Neural cell (in vitro differentiated cells): ENCODE measurements around the gene SYT11.

Experiments
- EP300 ChIP-seq: fragments of 450-650 bp; conservative IDR thresholded peaks from 2 replicates; pipeline ENCODE4 v1.6.1; 2014; ENCODE audit warnings: antibody characterized with exemption, mild to moderate bottlenecking, moderate library complexity; ENCODE audit not compliant: poor library complexity, severe bottlenecking
- EZH2 ChIP-seq: fragments of 200-600, 300-800 bp; shearing (Covaris generic), sonication (generic); IDR thresholded peaks from 2 replicates; pipeline ENCODE4 v1.6.1; 2014; ENCODE audit warnings: antibody characterized with exemption, low read length, borderline replicate concordance, mild to moderate bottlenecking; ENCODE audit not compliant: insufficient read depth, poor library complexity, severe bottlenecking
- POLR2AphosphoS5 ChIP-seq: IDR thresholded peaks from 2 replicates; pipeline ENCODE4 v1.6.1; 2012
- TAF1 ChIP-seq: IDR thresholded peaks from 2 replicates; pipeline ENCODE4 v1.6.1; 2012; ENCODE audit warnings: low read depth
- TF ChIP-seq, protein P1 (sequence below): fragments of 450-650 bp; IDR thresholded peaks from 2 replicates; pipeline ENCODE4 v1.5.1; 2014; ENCODE audit warnings: antibody characterized with exemption, mild to moderate bottlenecking, moderate library complexity; ENCODE audit not compliant: poor library complexity, severe bottlenecking

DNA sequence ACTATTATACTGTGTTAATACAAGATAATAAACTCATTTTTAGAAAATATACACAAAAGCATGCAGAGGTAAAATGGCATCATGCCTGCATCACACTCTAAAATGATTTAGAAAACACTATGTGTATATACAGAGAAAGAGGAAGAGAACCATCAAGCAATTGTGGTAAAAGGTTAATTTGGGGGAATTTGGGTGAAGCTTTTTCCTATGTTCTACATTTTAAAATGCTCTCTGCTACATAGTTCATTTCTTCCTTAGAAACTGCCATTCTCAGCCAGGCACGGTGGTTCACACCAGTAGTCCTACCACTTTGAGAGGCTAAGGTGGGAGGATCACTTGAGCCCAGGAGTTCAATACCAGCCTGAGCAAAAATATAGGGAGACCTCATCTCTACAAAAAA is 46.5 kb upstream of the SYT11 start:
- TF ChIP-seq, protein P1, sequence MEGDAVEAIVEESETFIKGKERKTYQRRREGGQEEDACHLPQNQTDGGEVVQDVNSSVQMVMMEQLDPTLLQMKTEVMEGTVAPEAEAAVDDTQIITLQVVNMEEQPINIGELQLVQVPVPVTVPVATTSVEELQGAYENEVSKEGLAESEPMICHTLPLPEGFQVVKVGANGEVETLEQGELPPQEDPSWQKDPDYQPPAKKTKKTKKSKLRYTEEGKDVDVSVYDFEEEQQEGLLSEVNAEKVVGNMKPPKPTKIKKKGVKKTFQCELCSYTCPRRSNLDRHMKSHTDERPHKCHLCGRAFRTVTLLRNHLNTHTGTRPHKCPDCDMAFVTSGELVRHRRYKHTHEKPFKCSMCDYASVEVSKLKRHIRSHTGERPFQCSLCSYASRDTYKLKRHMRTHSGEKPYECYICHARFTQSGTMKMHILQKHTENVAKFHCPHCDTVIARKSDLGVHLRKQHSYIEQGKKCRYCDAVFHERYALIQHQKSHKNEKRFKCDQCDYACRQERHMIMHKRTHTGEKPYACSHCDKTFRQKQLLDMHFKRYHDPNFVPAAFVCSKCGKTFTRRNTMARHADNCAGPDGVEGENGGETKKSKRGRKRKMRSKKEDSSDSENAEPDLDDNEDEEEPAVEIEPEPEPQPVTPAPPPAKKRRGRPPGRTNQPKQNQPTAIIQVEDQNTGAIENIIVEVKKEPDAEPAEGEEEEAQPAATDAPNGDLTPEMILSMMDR: no peak
- TF ChIP-seq EP300: no peak
- no peak for TF ChIP-seq TAF1
- no peak for TF ChIP-seq POLR2AphosphoS5
- no peak for TF ChIP-seq EZH2
